Measurements from ENCODE around the gene SLC9A9. TPM values are rescaled to one million over a fixed set of nuclear protein-coding genes. Genes with fewer than 3 reads are reported as not detected.

SLC9A9 gene
- total RNA-seq, 3 donors from 2014 or later (not counting 1 experiment from before 2014, with no cell fraction given), result 24.0 to 29.1 (median 27.2) TPM

GRCh38 chr3:143633816-143634215 lies 214.5 kb downstream of the SLC9A9 start:
- Histone ChIP-seq H3K27me3 (ENCODE audit: control insufficient read depth, insufficient read depth, low read length) (no peaks in the 10 kb centered on the region), H3K4me1 (ENCODE audit: control insufficient read depth, insufficient read depth, low read length) (no peaks in the 10 kb centered on the region), H3K9me3 (ENCODE audit: control insufficient read depth, insufficient read depth, low read length) (peaks cover 7% of the 10 kb centered on the region), H3K4me3 (ENCODE audit: low read length) (no peak overlapping the region), H3K36me3 (ENCODE audit: control insufficient read depth, insufficient read depth, low read length) (no peaks in the 10 kb centered on the region), H3K27ac (ENCODE audit: low read length) (no peak overlapping the region)
- no peak for TF ChIP-seq CTCF (IDR thresholded peaks at IDR 0.05)
- Mint-ChIP-seq H3K27ac (no peak overlapping the region), H3K9me3 (peaks cover 0 to 3% of the 10 kb centered on the region in 2 donors), H3K36me3 (peaks cover 22% of the 10 kb centered on the region), H3K4me1 (no peaks in the 10 kb centered on the region), H3K27me3 (ENCODE audit: low read depth in 2 of 2) (no peaks in the 10 kb centered on the region), H3K4me3 (no peak overlapping the region)
- ATAC-seq (no peak), DNase-seq (no peak)
- intact Hi-C loops (cut with micrococcal nuclease), result no loop called here
- WGBS (ENCODE audit: insufficient coverage), result 97% methylated on average over 2 of the region's 3 CpGs

GRCh38 chr3:143629726-143630125 lies 218.5 kb downstream of the SLC9A9 start:
- H3K36me3 ChIP-seq (ENCODE audit: control insufficient read depth, insufficient read depth, low read length), result no peaks in the 10 kb centered on the region
- Mint-ChIP-seq H3K36me3 (no peaks in the 10 kb centered on the region), H3K27me3 (ENCODE audit: low read depth in 2 of 2) (no peaks in the 10 kb centered on the region), H3K4me1 (no peaks in the 10 kb centered on the region), H3K9me3 (no peaks in the 10 kb centered on the region), H3K4me3 (no peak overlapping the region), H3K27ac (no peak overlapping the region)
- H3K27me3 ChIP-seq (ENCODE audit: control insufficient read depth, insufficient read depth, low read length), result no peaks in the 10 kb centered on the region
- intact Hi-C loops (cut with micrococcal nuclease), result no loop called here
- no peak overlapping the region for H3K27ac ChIP-seq (ENCODE audit: low read length)
- no peak overlapping the region for H3K4me3 ChIP-seq (ENCODE audit: low read length)
- H3K9me3 ChIP-seq (ENCODE audit: control insufficient read depth, insufficient read depth, low read length), result no peaks in the 10 kb centered on the region
- no peak for DNase-seq
- ATAC-seq, result no peak
- no peak for TF ChIP-seq CTCF (IDR thresholded peaks at IDR 0.05)
- H3K4me1 ChIP-seq (ENCODE audit: control insufficient read depth, insufficient read depth, low read length), result no peaks in the 10 kb centered on the region

- ATAC-seq, result no peak
- H3K27ac Mint-ChIP-seq, result no peak overlapping the region
- no peaks in the 10 kb centered on the region for H3K9me3 ChIP-seq (ENCODE audit: control insufficient read depth, insufficient read depth, low read length)
- H3K4me3 ChIP-seq (ENCODE audit: low read length), result no peak overlapping the region
- no peaks in the 10 kb centered on the region for H3K4me1 ChIP-seq (ENCODE audit: control insufficient read depth, insufficient read depth, low read length)
- no peak for TF ChIP-seq CTCF (IDR thresholded peaks at IDR 0.05)
- DNase-seq, result no peak
- no peaks in the 10 kb centered on the region for H3K27me3 Mint-ChIP-seq (ENCODE audit: low read depth in 2 of 2)
- no peaks in the 10 kb centered on the region for H3K27me3 ChIP-seq (ENCODE audit: control insufficient read depth, insufficient read depth, low read length)
- WGBS (ENCODE audit: insufficient coverage), result no CpG with 5 or more reads among the region's 3 CpGs
- no peaks in the 10 kb centered on the region for H3K36me3 ChIP-seq (ENCODE audit: control insufficient read depth, insufficient read depth, low read length)
- intact Hi-C loops (cut with micrococcal nuclease), result no loop called here
- no peak overlapping the region for H3K4me3 Mint-ChIP-seq
- H3K9me3 Mint-ChIP-seq, result no peaks in the 10 kb centered on the region
- H3K4me1 Mint-ChIP-seq, result no peaks in the 10 kb centered on the region
- no peak overlapping the region for H3K27ac ChIP-seq (ENCODE audit: low read length)
- no peaks in the 10 kb centered on the region for H3K36me3 Mint-ChIP-seq
These were observed 219.3 kb downstream of the SLC9A9 start for GRCh38 chr3:143628971-143629370.

- Histone ChIP-seq H3K4me3 (ENCODE audit: low read length) (no peak overlapping the region), H3K36me3 (ENCODE audit: control insufficient read depth, insufficient read depth, low read length) (no peaks in the 10 kb centered on the region), H3K27ac (ENCODE audit: low read length) (no peak overlapping the region), H3K4me1 (ENCODE audit: control insufficient read depth, insufficient read depth, low read length) (no peaks in the 10 kb centered on the region), H3K9me3 (ENCODE audit: control insufficient read depth, insufficient read depth, low read length) (no peaks in the 10 kb centered on the region), H3K27me3 (ENCODE audit: control insufficient read depth, insufficient read depth, low read length) (no peaks in the 10 kb centered on the region)
- TF ChIP-seq CTCF (IDR thresholded peaks at IDR 0.05), result no peak
- Mint-ChIP-seq H3K4me3 (no peak overlapping the region), H3K27ac (no peak overlapping the region), H3K27me3 (ENCODE audit: low read depth in 2 of 2) (no peaks in the 10 kb centered on the region), H3K4me1 (peaks cover 0 to 11% of the 10 kb centered on the region in 2 donors), H3K9me3 (no peaks in the 10 kb centered on the region), H3K36me3 (no peaks in the 10 kb centered on the region)
- intact Hi-C loops (cut with micrococcal nuclease), result no loop called here
- ATAC-seq, result no peak
- WGBS (ENCODE audit: insufficient coverage), result 89% methylated on average over 5 of the region's 5 CpGs
- no peak for DNase-seq
These were observed 220.9 kb downstream of the SLC9A9 start for GRCh38 chr3:143627336-143627735.

Measured in natural killer cell (primary cell).